Measurements from ENCODE around the gene CDK5RAP3.
A peak's percentile ranks its signal among the peaks of the same experiment; 100 is the strongest.

Gene CDK5RAP3

GRCh38 chr17:48002266-48002915, 31.5 kb downstream of the CDK5RAP3 start:
- Histone ChIP-seq H3K4me1 (ENCODE audit: insufficient read depth, insufficient read length) (peaks cover 29% of the 10 kb centered on the region), H3K4me3 (ENCODE audit: insufficient read length, low read depth) (no peak overlapping the region), H3K9me3 (ENCODE audit: insufficient read depth, low read length) (no peaks in the 10 kb centered on the region), H3K36me3 (ENCODE audit: insufficient read depth, insufficient read length, low read length) (no peaks in the 10 kb centered on the region), H3K27me3 (ENCODE audit: insufficient read depth, insufficient read length) (no peaks in the 10 kb centered on the region), H3K9ac (ENCODE audit: insufficient read length, low read depth) (peak overlapping the region; percentile 65)
- TF ChIP-seq YY1 (IDR thresholded peaks at IDR 0.05; ENCODE audit: insufficient read depth, insufficient read length) (no peak), SUZ12 (IDR thresholded peaks at IDR 0.05; ENCODE audit: extremely low read depth, insufficient read depth, insufficient read length) (no peak), ZNF274 (IDR thresholded peaks at IDR 0.05; ENCODE audit: low read depth, low read length) (no peak)
- no peak for DNase-seq (ENCODE audit: low read depth, low spot score)

DNA sequence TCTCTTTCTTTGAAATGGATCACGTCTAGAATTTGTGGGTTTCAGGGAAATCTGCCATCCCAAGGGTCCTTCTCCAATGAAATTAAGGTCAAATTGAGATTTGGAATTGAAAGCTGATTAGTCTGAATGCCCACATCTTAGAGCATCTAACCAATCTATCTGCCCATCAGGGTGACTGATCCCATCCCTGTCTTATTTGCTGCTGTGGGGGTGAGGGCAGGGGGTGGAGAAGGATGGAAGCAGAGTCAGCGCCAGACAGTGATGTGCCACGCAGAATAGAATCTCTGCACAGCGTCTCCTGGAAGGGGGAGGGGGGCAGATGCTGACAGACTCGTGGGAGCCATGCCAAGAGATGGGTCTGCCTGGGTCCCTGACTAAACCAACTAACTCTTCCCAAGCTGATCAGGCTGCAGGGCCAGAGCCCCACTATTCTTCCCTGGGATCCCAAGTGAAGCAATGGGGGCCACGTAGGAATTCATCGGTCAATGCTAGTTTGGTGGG, 32.1 kb downstream of the CDK5RAP3 start:
- no peak for DNase-seq (ENCODE audit: low read depth, low spot score)
- H3K9ac ChIP-seq (ENCODE audit: insufficient read length, low read depth), result peak overlapping the region; percentile 58
- peaks cover 28% of the 10 kb centered on the region for H3K4me1 ChIP-seq (ENCODE audit: insufficient read depth, insufficient read length)
- no peaks in the 10 kb centered on the region for H3K27me3 ChIP-seq (ENCODE audit: insufficient read depth, insufficient read length)
- H3K4me3 ChIP-seq (ENCODE audit: insufficient read length, low read depth), result peak overlapping the region; percentile 13
- H3K9me3 ChIP-seq (ENCODE audit: insufficient read depth, low read length), result no peaks in the 10 kb centered on the region
- H3K36me3 ChIP-seq (ENCODE audit: insufficient read depth, insufficient read length, low read length), result no peaks in the 10 kb centered on the region
- TF ChIP-seq YY1 (IDR thresholded peaks at IDR 0.05; ENCODE audit: insufficient read depth, insufficient read length) (no peak), SUZ12 (IDR thresholded peaks at IDR 0.05; ENCODE audit: extremely low read depth, insufficient read depth, insufficient read length) (no peak), ZNF274 (IDR thresholded peaks at IDR 0.05; ENCODE audit: low read depth, low read length) (no peak)

DNA sequence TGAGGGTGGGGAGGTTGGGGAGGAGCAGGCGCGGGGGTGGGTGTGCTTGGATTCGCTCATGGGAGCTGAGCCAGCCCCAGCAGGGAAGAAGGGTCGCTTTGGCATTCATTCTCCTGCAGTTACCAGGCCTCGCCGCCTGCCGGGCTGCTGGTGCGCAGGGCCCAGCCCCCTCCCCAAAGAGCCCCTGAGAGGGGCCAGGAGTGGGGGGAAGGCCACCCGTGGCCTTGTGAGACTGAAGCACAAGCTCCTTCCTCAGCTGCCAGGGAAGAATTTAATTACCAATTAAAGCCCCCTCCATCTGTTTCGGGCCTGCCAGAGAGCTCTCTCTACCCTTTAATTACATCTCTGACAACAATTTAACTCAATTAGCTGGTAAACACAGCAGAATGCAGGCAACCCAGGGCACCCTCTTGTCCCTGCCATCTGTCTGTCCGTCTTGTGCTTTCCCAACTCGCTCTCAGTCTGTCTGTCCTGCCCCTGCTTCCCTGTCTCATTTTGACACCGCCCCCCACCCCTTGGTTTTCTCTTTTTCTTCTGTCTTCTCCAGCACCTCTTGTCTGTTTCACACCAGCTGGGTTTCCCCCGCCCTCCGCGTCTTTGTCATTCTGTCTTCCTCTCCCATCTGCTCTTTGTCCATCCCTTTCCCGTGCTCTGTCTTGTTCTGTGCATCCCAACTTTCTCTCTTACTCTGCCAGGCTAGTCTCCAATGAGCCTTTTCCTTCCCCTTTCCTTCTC, 32.7 kb downstream of the CDK5RAP3 start:
- TF ChIP-seq YY1 (IDR thresholded peaks at IDR 0.05; ENCODE audit: insufficient read depth, insufficient read length) (no peak), ZNF274 (IDR thresholded peaks at IDR 0.05; ENCODE audit: low read depth, low read length) (no peak), SUZ12 (IDR thresholded peaks at IDR 0.05; ENCODE audit: extremely low read depth, insufficient read depth, insufficient read length) (no peak)
- Histone ChIP-seq H3K27me3 (ENCODE audit: insufficient read depth, insufficient read length) (no peaks in the 10 kb centered on the region), H3K9ac (ENCODE audit: insufficient read length, low read depth) (peak overlapping the region; percentile 51), H3K4me3 (ENCODE audit: insufficient read length, low read depth) (no peak overlapping the region), H3K4me1 (ENCODE audit: insufficient read depth, insufficient read length) (peaks cover 26% of the 10 kb centered on the region), H3K36me3 (ENCODE audit: insufficient read depth, insufficient read length, low read length) (no peaks in the 10 kb centered on the region), H3K9me3 (ENCODE audit: insufficient read depth, low read length) (no peaks in the 10 kb centered on the region)
- no peak for DNase-seq (ENCODE audit: low read depth, low spot score)

DNA sequence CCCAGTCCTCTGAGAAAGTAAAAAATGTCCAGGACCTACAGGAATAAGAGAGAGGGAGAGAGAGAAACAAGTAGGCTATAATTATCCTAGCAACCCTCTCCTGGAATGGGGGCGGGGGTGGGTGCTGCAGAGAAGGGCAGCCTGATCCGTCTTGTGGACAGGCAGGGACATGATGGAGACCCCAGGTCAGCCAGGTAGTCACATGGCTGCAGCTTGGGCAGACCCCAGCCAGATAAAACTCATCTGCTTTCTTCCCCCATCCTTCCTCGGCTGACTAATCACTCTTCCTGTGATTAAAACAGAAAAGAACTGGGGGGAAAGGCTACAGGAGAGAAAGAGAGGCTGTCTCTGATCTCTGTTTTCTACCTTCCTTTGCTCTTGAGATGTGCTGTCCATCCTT, 34.1 kb downstream of the CDK5RAP3 start:
- H3K4me1 ChIP-seq (ENCODE audit: insufficient read depth, insufficient read length), result peaks cover 21% of the 10 kb centered on the region
- no peaks in the 10 kb centered on the region for H3K9me3 ChIP-seq (ENCODE audit: insufficient read depth, low read length)
- TF ChIP-seq YY1 (IDR thresholded peaks at IDR 0.05; ENCODE audit: insufficient read depth, insufficient read length) (no peak), ZNF274 (IDR thresholded peaks at IDR 0.05; ENCODE audit: low read depth, low read length) (no peak), SUZ12 (IDR thresholded peaks at IDR 0.05; ENCODE audit: extremely low read depth, insufficient read depth, insufficient read length) (no peak)
- H3K9ac ChIP-seq (ENCODE audit: insufficient read length, low read depth), result no peak overlapping the region
- H3K36me3 ChIP-seq (ENCODE audit: insufficient read depth, insufficient read length, low read length), result no peaks in the 10 kb centered on the region
- DNase-seq (ENCODE audit: low read depth, low spot score), result no peak
- no peaks in the 10 kb centered on the region for H3K27me3 ChIP-seq (ENCODE audit: insufficient read depth, insufficient read length)
- no peak overlapping the region for H3K4me3 ChIP-seq (ENCODE audit: insufficient read length, low read depth)

DNA sequence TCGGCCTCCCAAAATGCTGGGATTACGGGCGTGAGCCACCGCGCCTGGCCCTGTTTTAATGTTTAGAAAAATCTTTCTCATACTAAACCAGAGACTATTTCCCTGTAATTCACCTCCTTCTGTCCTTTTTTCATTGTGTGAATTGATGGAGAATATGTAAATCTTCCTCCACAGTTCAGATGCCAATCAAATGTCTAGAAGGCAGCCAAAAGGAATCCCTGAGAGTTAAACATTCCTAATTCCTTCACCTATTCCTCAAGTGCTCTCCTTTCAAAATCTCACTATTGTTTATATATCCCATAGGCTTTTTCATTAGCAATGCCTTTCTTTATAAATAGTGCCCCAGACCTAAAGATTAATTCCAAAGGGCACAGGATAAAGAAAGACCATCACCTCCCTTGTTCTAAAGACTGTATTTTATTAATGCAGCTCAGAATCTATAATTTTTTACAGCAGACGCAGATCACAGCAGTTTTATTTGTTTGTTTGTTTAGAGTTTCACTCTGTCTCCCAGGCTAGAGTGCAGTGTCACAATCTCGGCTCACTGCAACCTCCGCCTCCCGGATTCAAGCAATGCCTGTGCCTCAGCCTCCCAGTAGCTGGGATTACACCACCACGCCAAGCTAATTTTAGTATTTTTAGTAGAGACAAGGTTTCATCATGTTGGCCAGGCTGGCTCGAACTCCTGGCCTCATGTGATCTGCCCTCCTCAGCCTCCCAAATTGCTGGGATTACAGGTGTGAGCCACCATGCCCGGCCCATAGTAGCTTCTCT, 36.2 kb downstream of the CDK5RAP3 start:
- Histone ChIP-seq H3K36me3 (ENCODE audit: insufficient read depth, insufficient read length, low read length) (no peaks in the 10 kb centered on the region), H3K27me3 (ENCODE audit: insufficient read depth, insufficient read length) (no peaks in the 10 kb centered on the region), H3K9me3 (ENCODE audit: insufficient read depth, low read length) (no peaks in the 10 kb centered on the region), H3K4me1 (ENCODE audit: insufficient read depth, insufficient read length) (peaks cover 19% of the 10 kb centered on the region), H3K4me3 (ENCODE audit: insufficient read length, low read depth) (no peak overlapping the region), H3K9ac (ENCODE audit: insufficient read length, low read depth) (no peak overlapping the region)
- DNase-seq (ENCODE audit: low read depth, low spot score), result no peak
- TF ChIP-seq SUZ12 (IDR thresholded peaks at IDR 0.05; ENCODE audit: extremely low read depth, insufficient read depth, insufficient read length), result no peak
- TF ChIP-seq YY1 (IDR thresholded peaks at IDR 0.05; ENCODE audit: insufficient read depth, insufficient read length), result no peak
- no peak for TF ChIP-seq ZNF274 (IDR thresholded peaks at IDR 0.05; ENCODE audit: low read depth, low read length)

GRCh38 chr17:48010193-48010592, 39.3 kb downstream of the CDK5RAP3 start:
- TF ChIP-seq YY1 (IDR thresholded peaks at IDR 0.05; ENCODE audit: insufficient read depth, insufficient read length) (no peak), ZNF274 (IDR thresholded peaks at IDR 0.05; ENCODE audit: low read depth, low read length) (no peak), SUZ12 (IDR thresholded peaks at IDR 0.05; ENCODE audit: extremely low read depth, insufficient read depth, insufficient read length) (no peak)
- peaks cover 9% of the 10 kb centered on the region for H3K4me1 ChIP-seq (ENCODE audit: insufficient read depth, insufficient read length)
- no peaks in the 10 kb centered on the region for H3K9me3 ChIP-seq (ENCODE audit: insufficient read depth, low read length)
- H3K36me3 ChIP-seq (ENCODE audit: insufficient read depth, insufficient read length, low read length), result no peaks in the 10 kb centered on the region
- DNase-seq (ENCODE audit: low read depth, low spot score), result no peak
- peaks cover 6% of the 10 kb centered on the region for H3K27me3 ChIP-seq (ENCODE audit: insufficient read depth, insufficient read length)
- H3K9ac ChIP-seq (ENCODE audit: insufficient read length, low read depth), result no peak overlapping the region
- no peak overlapping the region for H3K4me3 ChIP-seq (ENCODE audit: insufficient read length, low read depth)

Measured in NT2/D1 (cell line).